Omental fat pad (tissue), 4 donors: ENCODE data around the gene EFNA5. TPM values are rescaled to one million over a fixed set of nuclear protein-coding genes. Genes with fewer than 3 reads are reported as not detected.

Source experiments
- ATAC-seq: fragments of 150-250 bp; one replicate; pipeline ENCODE4 v1.9.1; 2016; ENCODE audit warnings: mild to moderate bottlenecking, moderate library complexity; ENCODE audit not compliant: low FRiP score
- DNase-seq: peaks from one replicate; pipeline ENCODE4 v3.0.0-alpha.2; 2019; ENCODE audit warnings: low spot score
- CTCF ChIP-seq, 3 donors: fragments of 450-650 bp; IDR thresholded peaks; one replicate each; pipeline ENCODE4 v1.5.1; 2016 to 2017; ENCODE audit warnings: antibody characterized with exemption in 3 of 3, mild to moderate bottlenecking in 3 of 3, moderate library complexity in 2 of 3
- total RNA-seq, 4 donors: library from RNA; depleted of rRNA; stranded (reverse); fragments of >200 nt; gene quantifications; one replicate each; pipeline ENCODE4 v1.1.0, GENCODE V29; 2016

Gene EFNA5
- total RNA-seq, 4 donors from 2014 or later = 9.0 to 26.3 (median 14.0) TPM

- TF ChIP-seq CTCF (IDR thresholded peaks at IDR 0.05) = peak in 1 of 3 donors; percentile 76
- ATAC-seq = peak; percentile 48
- peak; percentile 67 for DNase-seq
Observed at GRCh38 chr5:107673368-107674136, 2.8 kb upstream of the EFNA5 start.

GRCh38 chr5:107673039-107673367, 2.3 kb upstream of the EFNA5 start:
- DNase-seq (no peak), ATAC-seq (no peak)
- no peak for TF ChIP-seq CTCF (IDR thresholded peaks at IDR 0.05)

- no peak for TF ChIP-seq CTCF (IDR thresholded peaks at IDR 0.05)
- DNase-seq (peak; percentile 40), ATAC-seq (peak; percentile 68)
Observed at GRCh38 chr5:107672211-107673038, 1.7 kb upstream of the EFNA5 start.

- no peak for DNase-seq
- TF ChIP-seq CTCF (IDR thresholded peaks at IDR 0.05) = no peak
- ATAC-seq = no peak
Observed at GRCh38 chr5:107671742-107672210, 1.0 kb upstream of the EFNA5 start.

GRCh38 chr5:107670087-107670931, 428 bp downstream of the EFNA5 start:
- ATAC-seq = no peak
- TF ChIP-seq CTCF (IDR thresholded peaks at IDR 0.05) = no peak
- DNase-seq = no peak

- peak; percentile 23 for ATAC-seq
- no peak for TF ChIP-seq CTCF (IDR thresholded peaks at IDR 0.05)
- no peak for DNase-seq
Observed at GRCh38 chr5:107669096-107670031, 1.4 kb downstream of the EFNA5 start.
